Stomach (tissue), 9 donors: ENCODE results near the gene RAPGEF1. TPM values are rescaled to one million over a fixed set of nuclear protein-coding genes. Genes with fewer than 3 reads are reported as not detected.
"Not testable (repeated sequence)": the region's sequence is repeated elsewhere in the genome, so short reads cannot be mapped to it uniquely, and the experiment has no call there.

Experiments
- DNase-seq, 2 donors: peaks; one replicate each; pipeline versions ENCODE4 v3.0.0 to v3.0.0-alpha.2; 2013 to 2019
- H3K27ac ChIP-seq, 5 donors: fragments of 200-600 bp in 4 of 5; sonication (generic) in 4 of 5; one replicate each; pipeline ENCODE4 v1.5.1; 2013 to 2019; ENCODE audit warnings: mild to moderate bottlenecking in 1 of 5, moderate library complexity in 1 of 5
- H3K27me3 ChIP-seq, 3 donors: fragments of 200-600 bp; sonication (generic); one replicate each; pipeline ENCODE4 v1.5.1; 2017 to 2019; ENCODE audit warnings: mixed run types in 1 of 3
- H3K36me3 ChIP-seq, 4 donors: fragments of 200-600 bp; sonication (generic); 1 replicate in 3 of 4; 2 replicates in 1 of 4; pipeline ENCODE4 v1.5.1; 2016 to 2019
- H3K4me1 ChIP-seq, 4 donors: fragments of 200-600 bp; sonication (generic); one replicate each; pipeline ENCODE4 v1.5.1; 2016 to 2019
- H3K4me3 ChIP-seq, 4 donors: fragments of 200-600 bp; sonication (generic) in 3 of 4; one replicate each; pipeline ENCODE4 v1.5.1; 2016 to 2019; ENCODE audit warnings: mild to moderate bottlenecking in 1 of 4
- H3K9me3 ChIP-seq, 4 donors: fragments of 200-600 bp; sonication (generic); one replicate each; pipeline ENCODE4 v1.5.1; 2016 to 2019
- EP300 ChIP-seq: sonication (generic); formaldehyde crosslinking; IDR thresholded peaks from one replicate; pipeline ENCODE4 v1.6.1; 2017; ENCODE audit warnings: antibody characterized with exemption
- POLR2A ChIP-seq, 4 donors: fragments of 450-650 bp; IDR thresholded peaks; one replicate each; pipeline ENCODE4 v1.6.1; 2016; ENCODE audit warnings: antibody characterized with exemption in 4 of 4, control low read depth in 2 of 4, mild to moderate bottlenecking in 1 of 4, moderate library complexity in 1 of 4
- POLR2AphosphoS5 ChIP-seq, 3 donors: sonication (generic); formaldehyde crosslinking; IDR thresholded peaks; one replicate each; pipeline ENCODE4 v1.6.1; 2016; ENCODE audit warnings: antibody characterized with exemption in 3 of 3
- WGBS, 5 donors: extraction: QIAGEN DNeasy Blood & Tissue Kit in 3 of 5; methylation state at CpG; one replicate each; pipeline versions ENCODE4 v1.1.5 to v1.1.7; 2013 to 2018; 5-methylcytosine and 5-hydroxymethylcytosine counted together
- intact Hi-C: fragments of 100-400 bp; cut with DNase I; formaldehyde crosslinking; loops from one replicate; pipeline ENCODE4 v1.15.1; 2023; ENCODE audit warnings: low total_unique reads
- polyA plus RNA-seq, 3 donors: library from polyadenylated mRNA; stranded (reverse); fragments of 200-250 nt; gene quantifications; one replicate each; pipeline ENCODE4 v1.2.3, GENCODE V29; 2013
- total RNA-seq, 5 donors: library from RNA; depleted of rRNA; stranded (reverse); fragments of >200 nt; gene quantifications; one replicate each; pipeline versions ENCODE4 v1.1.0 to v1.2.3, GENCODE V29; 2014 to 2016
- TF ChIP-seq, protein P1 (sequence below), 7 experiments: fragments of 450-650 bp in 4 of 7; fragments of 200-600 bp in 3 of 7; sonication (generic) in 3 of 7; IDR thresholded peaks; one replicate each; pipeline ENCODE4 v1.5.1; 2016 to 2019; ENCODE audit warnings: antibody characterized with exemption in 7 of 7, control low read depth in 2 of 7, mild to moderate bottlenecking in 1 of 7
- donor health status: healthy with polysubstance abuse.
- donor health status: Bipolar disorder and iron deficiency.
- donor health status: healthy.

The RAPGEF1 gene
- total and polyA plus RNA-seq, 8 donors, result 8.4 to 84.6 (median 45.1) TPM

DNA sequence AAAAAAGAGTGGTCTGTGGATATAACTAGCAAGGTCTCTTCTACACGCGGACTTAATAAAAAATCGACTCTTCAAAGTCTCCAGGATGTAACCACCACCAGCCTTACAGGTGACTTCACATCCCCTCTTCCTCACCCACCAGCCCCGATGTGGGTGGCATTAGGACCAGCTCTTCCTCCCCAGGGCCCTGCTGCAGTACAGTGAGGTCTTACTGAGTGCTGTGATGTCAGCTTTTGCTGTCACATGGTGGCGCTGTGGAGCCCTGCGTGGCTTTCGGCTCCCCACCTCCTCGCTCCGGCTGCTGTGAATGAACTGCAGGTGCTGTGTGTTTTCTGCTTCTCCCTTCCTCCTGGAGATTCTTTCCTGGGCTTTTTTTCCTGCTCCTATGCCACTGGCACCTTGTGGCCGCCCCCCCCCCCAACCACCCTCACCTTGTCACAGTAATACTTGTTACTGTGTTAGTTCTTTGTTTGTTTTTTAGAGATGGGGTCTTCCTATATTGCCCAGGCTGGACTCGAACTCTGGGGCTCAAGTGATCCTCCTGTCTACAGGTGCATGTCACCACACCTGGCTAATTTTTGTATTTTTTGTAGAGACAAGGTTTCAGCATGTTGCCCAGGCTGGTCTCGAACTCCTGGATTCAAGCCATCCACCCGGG is 15.8 kb upstream of the RAPGEF1 start:
- Histone ChIP-seq H3K4me3 (no peak overlapping the region), H3K36me3 (no peaks in the 10 kb centered on the region), H3K9me3 (no peaks in the 10 kb centered on the region), H3K27me3 (peaks cover 0 to 52% (median 15%) of the 10 kb centered on the region in 3 donors), H3K4me1 (peaks cover 0 to 5% (median 2%) of the 10 kb centered on the region in 4 donors), H3K27ac (no peak overlapping the region)
- WGBS, 5 donors, result 17 to 20% (median 18%) methylated on average over 12 to 13 of the region's 13 CpGs
- DNase-seq, result peak; percentile 90 to 95
- TF ChIP-seq, protein P1, sequence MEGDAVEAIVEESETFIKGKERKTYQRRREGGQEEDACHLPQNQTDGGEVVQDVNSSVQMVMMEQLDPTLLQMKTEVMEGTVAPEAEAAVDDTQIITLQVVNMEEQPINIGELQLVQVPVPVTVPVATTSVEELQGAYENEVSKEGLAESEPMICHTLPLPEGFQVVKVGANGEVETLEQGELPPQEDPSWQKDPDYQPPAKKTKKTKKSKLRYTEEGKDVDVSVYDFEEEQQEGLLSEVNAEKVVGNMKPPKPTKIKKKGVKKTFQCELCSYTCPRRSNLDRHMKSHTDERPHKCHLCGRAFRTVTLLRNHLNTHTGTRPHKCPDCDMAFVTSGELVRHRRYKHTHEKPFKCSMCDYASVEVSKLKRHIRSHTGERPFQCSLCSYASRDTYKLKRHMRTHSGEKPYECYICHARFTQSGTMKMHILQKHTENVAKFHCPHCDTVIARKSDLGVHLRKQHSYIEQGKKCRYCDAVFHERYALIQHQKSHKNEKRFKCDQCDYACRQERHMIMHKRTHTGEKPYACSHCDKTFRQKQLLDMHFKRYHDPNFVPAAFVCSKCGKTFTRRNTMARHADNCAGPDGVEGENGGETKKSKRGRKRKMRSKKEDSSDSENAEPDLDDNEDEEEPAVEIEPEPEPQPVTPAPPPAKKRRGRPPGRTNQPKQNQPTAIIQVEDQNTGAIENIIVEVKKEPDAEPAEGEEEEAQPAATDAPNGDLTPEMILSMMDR (IDR thresholded peaks at IDR 0.05), result peak in 4 of 7 experiments; percentile 51 to 64 (median 54)
- no peak for TF ChIP-seq EP300
- intact Hi-C loops, result no loop called here

DNA sequence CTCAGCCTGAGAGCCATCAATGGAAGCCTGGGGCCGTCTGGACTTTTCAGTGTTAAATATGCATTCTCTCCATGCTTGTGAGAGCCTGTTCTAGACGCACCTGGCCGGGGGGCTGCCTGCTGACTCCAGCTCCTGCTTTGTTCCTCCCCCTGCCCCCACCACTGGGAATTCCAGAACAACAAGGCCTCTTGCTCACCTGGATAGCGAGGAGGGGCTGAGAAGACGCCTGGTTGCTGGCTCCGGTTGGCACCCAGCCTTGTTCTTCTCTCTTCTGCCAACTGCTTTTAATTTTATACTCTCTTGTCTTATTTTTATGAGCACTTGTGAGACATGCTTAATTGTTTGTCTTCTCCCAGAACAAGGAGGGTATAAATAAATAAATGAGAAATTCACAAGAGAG is 15.0 kb upstream of the RAPGEF1 start:
- Histone ChIP-seq H3K4me1 (peaks cover 0 to 5% (median 2%) of the 10 kb centered on the region in 4 donors), H3K4me3 (no peak overlapping the region), H3K27me3 (peaks cover 0 to 52% (median 15%) of the 10 kb centered on the region in 3 donors), H3K27ac (no peak overlapping the region), H3K9me3 (no peaks in the 10 kb centered on the region), H3K36me3 (no peaks in the 10 kb centered on the region)
- DNase-seq, result no peak
- TF ChIP-seq EP300 (no peak), POLR2AphosphoS5 (IDR thresholded peaks at IDR 0.05) (no peak), POLR2A (IDR thresholded peaks at IDR 0.05) (no peak)
- TF ChIP-seq, protein P1 (IDR thresholded peaks at IDR 0.05), result no peak
- intact Hi-C loops, result no loop called here
- 53 to 63% (median 58%) methylated on average over 6 of the region's 6 CpGs for WGBS, 5 donors

DNA sequence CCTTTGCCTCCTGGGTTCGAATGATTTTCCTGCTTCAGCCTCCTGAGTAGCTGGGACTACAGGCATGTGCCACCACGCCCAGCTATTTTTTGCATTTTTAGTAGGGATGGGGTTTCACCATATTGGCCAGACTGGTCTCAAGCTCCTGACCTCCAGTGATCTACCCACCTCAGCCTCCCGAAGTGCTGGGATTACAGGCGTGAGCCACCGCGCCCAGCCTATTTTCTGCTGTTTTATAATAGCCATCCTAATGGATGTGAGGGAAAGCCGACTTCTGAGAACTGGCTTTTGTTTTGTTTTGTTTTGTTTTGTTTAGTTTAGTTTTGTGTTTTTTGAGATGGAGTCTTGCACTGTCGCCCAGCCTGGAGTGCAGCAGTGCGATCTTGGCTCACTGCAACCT is 13.9 kb upstream of the RAPGEF1 start:
- intact Hi-C loops, H3K36me3 ChIP-seq, H3K4me1 ChIP-seq, DNase-seq, H3K27ac ChIP-seq, H3K9me3 ChIP-seq, H3K4me3 ChIP-seq: not testable (repeated sequence)
- 71 to 85% (median 82%) methylated on average over 9 of the region's 9 CpGs for WGBS, 5 donors
- H3K27me3 ChIP-seq, result peaks cover 0 to 43% (median 15%) of the 10 kb centered on the region in 3 donors

DNA sequence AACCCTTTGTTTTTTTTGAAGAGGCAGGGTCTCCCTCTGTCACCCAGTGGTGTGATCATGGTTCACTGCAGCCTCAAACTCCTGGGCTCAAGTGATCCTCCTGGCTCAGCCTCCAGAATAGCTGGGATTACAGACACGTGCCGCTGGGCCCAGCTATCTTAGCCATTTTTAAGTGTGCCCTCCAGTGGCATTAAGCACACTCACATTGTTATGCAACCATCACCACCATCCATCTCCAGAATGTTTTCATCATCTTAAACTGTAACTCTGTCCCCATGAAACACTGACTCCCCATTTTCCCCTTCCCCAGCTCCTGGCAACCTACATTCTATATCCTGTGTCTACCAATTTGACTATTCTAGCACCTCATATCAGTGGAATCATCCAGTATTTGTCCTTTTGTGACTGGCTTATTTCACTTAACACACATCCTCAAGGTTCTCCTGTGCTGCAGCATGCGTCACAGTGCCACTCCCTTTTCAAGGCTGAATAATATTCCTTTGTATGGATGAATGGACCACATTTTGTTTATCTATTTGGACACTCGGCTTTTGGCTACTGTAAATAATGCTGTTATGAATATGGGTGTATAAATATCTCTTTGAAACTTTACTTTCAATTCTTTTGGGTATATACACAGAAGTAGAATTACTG is 12.5 kb upstream of the RAPGEF1 start:
- TF ChIP-seq POLR2A (IDR thresholded peaks at IDR 0.05) (no peak), EP300 (no peak), POLR2AphosphoS5 (IDR thresholded peaks at IDR 0.05) (no peak)
- TF ChIP-seq, protein P1 (IDR thresholded peaks at IDR 0.05), result no peak
- H3K4me1 ChIP-seq, result peaks cover 0 to 5% (median 2%) of the 10 kb centered on the region in 4 donors
- H3K27me3 ChIP-seq, result peaks cover 0 to 35% (median 15%) of the 10 kb centered on the region in 3 donors
- intact Hi-C loops, result no loop called here
- 84 to 91% (median 89%) methylated on average over 4 of the region's 4 CpGs for WGBS, 5 donors
- no peak for DNase-seq
- H3K36me3 ChIP-seq, result no peaks in the 10 kb centered on the region
- H3K4me3 ChIP-seq, result no peak overlapping the region
- H3K27ac ChIP-seq, result no peak overlapping the region
- H3K9me3 ChIP-seq, result no peaks in the 10 kb centered on the region

DNA sequence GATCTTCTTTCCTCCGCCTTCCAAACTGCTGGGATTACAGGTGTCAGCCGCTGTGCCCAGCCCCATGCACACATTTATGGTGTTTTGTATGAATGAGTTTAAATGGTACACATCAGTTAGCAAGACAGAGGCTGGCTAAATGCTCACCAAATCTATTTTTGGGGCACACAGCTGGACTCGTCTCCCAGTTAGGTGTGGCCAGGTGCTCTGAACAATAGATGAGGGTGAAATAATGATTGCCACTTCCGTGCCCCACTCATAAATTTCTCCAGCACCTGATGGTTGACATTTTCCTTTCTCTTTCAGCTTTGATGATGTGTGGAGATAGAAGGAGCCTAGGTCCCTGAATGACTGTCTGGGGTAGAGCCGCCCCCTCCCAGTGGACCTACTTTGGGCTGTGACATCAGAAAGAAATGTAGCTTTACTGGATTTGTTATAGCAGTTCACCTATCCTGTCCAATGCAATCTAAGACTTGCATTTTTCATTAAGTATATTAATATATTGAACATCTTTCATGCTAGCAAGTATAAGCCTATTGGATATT is 8.6 kb upstream of the RAPGEF1 start:
- intact Hi-C loops, result no loop called here
- TF ChIP-seq POLR2AphosphoS5 (IDR thresholded peaks at IDR 0.05), result no peak
- no peak for TF ChIP-seq POLR2A (IDR thresholded peaks at IDR 0.05)
- TF ChIP-seq, protein P1 (IDR thresholded peaks at IDR 0.05), result no peak
- TF ChIP-seq EP300, result no peak
- H3K4me1 ChIP-seq, result peaks cover 0 to 17% (median 11%) of the 10 kb centered on the region in 4 donors
- no peak overlapping the region for H3K4me3 ChIP-seq
- H3K27me3 ChIP-seq, result no peaks in the 10 kb centered on the region
- DNase-seq, result no peak
- WGBS, 5 donors, result 72 to 78% (median 78%) methylated on average over 5 of the region's 5 CpGs
- H3K27ac ChIP-seq, result no peak overlapping the region
- no peaks in the 10 kb centered on the region for H3K36me3 ChIP-seq
- H3K9me3 ChIP-seq, result no peaks in the 10 kb centered on the region
